Measurements from ENCODE around the gene CA11.

CA11 gene

DNA sequence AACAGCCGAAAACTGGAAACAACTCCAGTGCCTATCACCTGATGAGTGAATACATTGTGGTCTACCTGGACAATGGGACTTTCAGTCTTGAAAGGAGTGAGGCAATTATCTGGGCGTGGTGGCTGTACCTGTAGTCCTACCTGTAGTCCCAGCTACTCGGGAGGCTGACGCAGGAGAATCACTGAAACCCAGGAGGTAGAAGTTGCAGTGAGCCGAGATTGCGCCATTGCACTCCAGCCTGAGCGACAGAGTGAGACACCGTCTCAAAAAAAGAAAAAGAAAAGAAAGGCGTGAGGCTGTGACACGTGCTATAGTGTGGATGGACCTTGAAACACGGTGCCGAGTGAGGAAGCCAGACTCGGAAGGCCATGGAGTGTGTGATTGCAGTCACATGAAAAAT, 30.9 kb upstream of the CA11 start:
- H3K36me3 ChIP-seq (ENCODE audit: control insufficient read depth, low read depth, low read length): no peaks in the 10 kb centered on the region
- no peak overlapping the region for H3K9ac ChIP-seq (ENCODE audit: low read length)
- peaks cover 19% of the 10 kb centered on the region for H3K4me1 ChIP-seq (ENCODE audit: control insufficient read depth, low read depth, low read length)
- H3K27me3 ChIP-seq (ENCODE audit: control insufficient read depth, insufficient read depth, low read length): peaks cover 12% of the 10 kb centered on the region
- no peak overlapping the region for H3K27ac ChIP-seq (ENCODE audit: low read length)
- no peaks in the 10 kb centered on the region for H3K9me3 ChIP-seq (ENCODE audit: control insufficient read depth, low read depth, low read length)
- no peak overlapping the region for H3K4me3 ChIP-seq (ENCODE audit: low read length)

DNA sequence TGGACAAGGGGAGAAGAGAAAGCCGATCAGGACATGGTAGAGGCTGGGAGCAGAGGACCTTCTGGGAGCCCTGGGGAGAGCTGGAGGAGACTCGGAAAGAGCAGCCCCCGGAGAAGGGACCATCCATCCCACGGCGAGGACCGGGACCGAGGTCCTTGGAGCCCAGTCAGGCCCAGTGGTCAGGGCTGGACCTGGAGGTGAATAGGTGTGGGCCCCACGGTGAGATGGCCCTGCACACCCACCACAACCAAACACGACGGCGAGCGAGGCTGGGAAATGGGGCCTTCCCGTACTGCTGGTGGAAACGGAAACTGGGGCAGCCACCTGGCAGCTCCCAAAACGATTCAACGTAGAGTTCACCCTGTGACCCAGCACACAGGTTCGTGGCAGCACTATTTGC, 30.5 kb upstream of the CA11 start:
- Histone ChIP-seq H3K9ac (ENCODE audit: low read length) (no peak overlapping the region), H3K4me3 (ENCODE audit: low read length) (no peak overlapping the region), H3K27me3 (ENCODE audit: control insufficient read depth, insufficient read depth, low read length) (peaks cover 12% of the 10 kb centered on the region), H3K9me3 (ENCODE audit: control insufficient read depth, low read depth, low read length) (no peaks in the 10 kb centered on the region), H3K4me1 (ENCODE audit: control insufficient read depth, low read depth, low read length) (peaks cover 19% of the 10 kb centered on the region), H3K36me3 (ENCODE audit: control insufficient read depth, low read depth, low read length) (no peaks in the 10 kb centered on the region), H3K27ac (ENCODE audit: low read length) (no peak overlapping the region)

DNA sequence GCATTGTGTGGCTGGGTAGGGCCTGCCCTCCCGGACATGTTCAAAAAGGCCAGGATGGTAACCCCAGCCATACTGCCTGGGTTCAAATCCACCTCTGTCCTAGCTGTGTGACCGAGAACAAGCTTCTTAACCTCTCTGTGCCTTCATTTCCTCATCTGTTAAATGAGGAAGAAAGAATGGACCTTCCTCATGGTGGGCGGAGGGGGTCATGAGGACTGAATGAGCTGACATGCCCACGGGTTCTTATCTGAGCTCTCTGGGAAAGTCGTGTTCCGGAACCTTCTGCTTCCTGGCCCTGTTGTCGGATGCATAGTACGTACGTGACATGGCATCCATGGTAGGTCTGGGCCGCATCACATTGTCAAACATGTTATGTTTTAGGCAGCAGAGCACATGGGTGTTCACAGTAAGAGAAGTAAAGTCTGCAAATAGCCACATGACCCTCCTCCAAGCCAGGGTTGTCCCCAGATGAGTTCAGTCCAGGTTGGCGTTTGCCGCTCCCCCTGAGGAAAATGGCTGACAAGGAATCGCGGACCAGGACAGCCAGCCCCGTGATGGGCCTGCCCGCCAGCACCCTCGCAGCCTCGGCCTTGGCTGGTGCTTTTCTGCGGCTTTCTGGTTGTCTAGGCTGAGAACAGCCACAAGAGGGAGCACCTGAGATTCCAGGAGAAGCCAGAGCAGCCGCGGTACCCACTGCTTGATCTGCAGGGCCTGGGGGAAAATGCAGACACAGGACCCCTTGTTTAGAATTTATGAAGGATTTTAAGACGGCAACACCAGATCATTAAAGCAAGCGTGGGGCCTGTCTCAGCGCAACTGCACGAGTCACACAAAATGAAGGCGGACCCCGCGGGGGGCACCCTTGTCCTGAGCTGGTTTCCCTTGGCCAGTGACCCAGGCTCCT, 29.2 kb upstream of the CA11 start:
- Histone ChIP-seq H3K27ac (ENCODE audit: low read length) (no peak overlapping the region), H3K9me3 (ENCODE audit: control insufficient read depth, low read depth, low read length) (no peaks in the 10 kb centered on the region), H3K36me3 (ENCODE audit: control insufficient read depth, low read depth, low read length) (no peaks in the 10 kb centered on the region), H3K27me3 (ENCODE audit: control insufficient read depth, insufficient read depth, low read length) (peaks cover 12% of the 10 kb centered on the region), H3K4me1 (ENCODE audit: control insufficient read depth, low read depth, low read length) (peaks cover 19% of the 10 kb centered on the region), H3K9ac (ENCODE audit: low read length) (no peak overlapping the region), H3K4me3 (ENCODE audit: low read length) (peak overlapping the region; percentile 0)

DNA sequence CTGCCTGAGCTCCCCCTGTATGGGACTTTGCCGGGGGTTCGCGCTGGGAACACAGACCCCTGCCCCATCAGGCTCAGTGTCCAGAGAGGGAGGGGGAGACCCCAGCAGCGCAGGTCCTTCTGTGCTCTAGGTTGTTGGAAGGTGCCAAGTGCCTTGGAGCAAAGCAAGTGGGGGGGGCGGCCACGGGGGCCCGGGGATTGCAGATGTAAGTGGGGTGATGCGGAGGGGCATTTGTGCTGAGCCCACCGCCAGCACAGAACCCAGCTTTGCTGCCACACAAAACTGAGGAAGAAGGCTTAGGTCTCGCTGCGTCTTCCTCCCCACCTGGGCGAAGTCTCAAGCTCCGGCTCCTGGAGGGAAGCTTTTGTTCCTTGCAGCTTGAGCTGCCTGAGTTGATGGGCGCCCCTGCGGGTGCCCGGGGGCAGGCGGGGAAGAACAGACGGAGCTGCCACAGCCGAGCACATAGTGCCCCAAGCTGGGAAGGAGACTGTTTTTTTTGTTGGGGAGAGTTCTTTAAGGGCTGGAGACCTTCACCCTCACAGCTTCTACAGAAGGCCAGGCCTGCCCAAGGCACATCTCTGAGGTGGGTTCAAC, 28.3 kb upstream of the CA11 start:
- H3K9me3 ChIP-seq (ENCODE audit: control insufficient read depth, low read depth, low read length): no peaks in the 10 kb centered on the region
- H3K4me3 ChIP-seq (ENCODE audit: low read length): peak overlapping the region; percentile 0
- no peak overlapping the region for H3K9ac ChIP-seq (ENCODE audit: low read length)
- H3K4me1 ChIP-seq (ENCODE audit: control insufficient read depth, low read depth, low read length): peaks cover 19% of the 10 kb centered on the region
- H3K36me3 ChIP-seq (ENCODE audit: control insufficient read depth, low read depth, low read length): no peaks in the 10 kb centered on the region
- no peak overlapping the region for H3K27ac ChIP-seq (ENCODE audit: low read length)
- H3K27me3 ChIP-seq (ENCODE audit: control insufficient read depth, insufficient read depth, low read length): peaks cover 12% of the 10 kb centered on the region

DNA sequence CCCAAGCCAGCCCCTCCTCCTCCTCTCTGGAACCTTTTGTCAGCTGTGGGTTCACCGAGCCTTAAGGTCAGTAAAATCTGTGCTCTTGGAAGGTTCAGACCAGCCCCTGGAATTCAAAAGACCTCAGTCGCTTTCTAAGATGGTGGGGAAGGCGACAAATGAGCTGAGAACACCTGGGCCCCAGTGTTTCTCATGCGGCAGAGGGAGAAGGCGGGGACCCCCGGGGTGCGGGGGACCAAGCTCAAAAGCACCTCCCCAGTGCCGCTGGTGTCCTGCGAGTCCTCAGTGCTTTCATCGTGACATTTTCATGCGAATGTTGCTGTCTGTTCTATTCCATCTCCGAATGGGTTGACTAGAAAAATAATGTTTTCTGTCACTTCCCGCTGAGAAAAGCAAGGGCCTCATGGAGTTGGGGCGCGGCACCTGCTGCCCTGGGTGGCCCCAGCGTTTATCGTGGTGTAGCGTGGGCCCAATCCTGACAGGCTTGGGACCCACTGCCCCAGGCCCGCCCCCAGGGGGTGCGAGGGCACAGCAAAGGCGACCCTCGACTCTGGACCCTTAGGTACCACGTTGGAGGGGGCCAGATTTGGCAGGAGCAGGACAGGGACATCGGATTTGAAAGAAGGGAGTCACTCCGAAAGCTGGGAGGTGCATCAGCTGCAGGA, 27.6 kb upstream of the CA11 start:
- no peak overlapping the region for H3K27ac ChIP-seq (ENCODE audit: low read length)
- peak overlapping the region; percentile 0 for H3K4me3 ChIP-seq (ENCODE audit: low read length)
- H3K4me1 ChIP-seq (ENCODE audit: control insufficient read depth, low read depth, low read length): peaks cover 19% of the 10 kb centered on the region
- no peaks in the 10 kb centered on the region for H3K9me3 ChIP-seq (ENCODE audit: control insufficient read depth, low read depth, low read length)
- H3K36me3 ChIP-seq (ENCODE audit: control insufficient read depth, low read depth, low read length): no peaks in the 10 kb centered on the region
- H3K9ac ChIP-seq (ENCODE audit: low read length): no peak overlapping the region
- H3K27me3 ChIP-seq (ENCODE audit: control insufficient read depth, insufficient read depth, low read length): peaks cover 12% of the 10 kb centered on the region

DNA sequence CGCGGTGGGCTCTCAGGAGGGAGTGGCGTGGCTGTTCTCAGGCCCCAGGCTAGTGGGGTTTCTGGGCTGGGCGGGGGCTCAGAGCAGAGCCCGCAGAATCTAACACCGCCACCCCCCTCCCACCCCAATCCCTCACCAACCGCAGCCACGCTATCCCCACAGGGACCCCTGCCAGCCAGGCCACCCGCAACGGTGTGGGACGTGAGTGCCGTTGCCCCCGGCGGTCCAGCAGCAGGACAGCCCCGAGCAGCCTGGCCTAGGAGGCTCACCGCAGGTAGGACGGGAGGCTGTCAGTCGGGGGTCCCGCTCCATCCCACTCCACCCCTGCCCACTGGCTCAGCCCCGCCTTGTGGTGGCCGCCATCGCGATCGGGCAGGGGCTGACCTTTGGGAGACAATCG, 27.0 kb upstream of the CA11 start, which contains the start of gene NTN5:
NTN5 (minus strand) TSS at position 24 of the 400 bp plus-strand sequence. CDS start 2,031 bp downstream, outside the sequence.
- H3K4me3 ChIP-seq (ENCODE audit: low read length): peak within 1 kb of the TSS; percentile 0
- peaks cover 19% of the 10 kb centered on the region for H3K4me1 ChIP-seq (ENCODE audit: control insufficient read depth, low read depth, low read length)
- H3K36me3 ChIP-seq (ENCODE audit: control insufficient read depth, low read depth, low read length): no peaks in the 10 kb centered on the region
- H3K27me3 ChIP-seq (ENCODE audit: control insufficient read depth, insufficient read depth, low read length): peaks cover 12% of the 10 kb centered on the region
- no peaks in the 10 kb centered on the region for H3K9me3 ChIP-seq (ENCODE audit: control insufficient read depth, low read depth, low read length)
- H3K27ac ChIP-seq (ENCODE audit: low read length): no peak within 1 kb of the TSS
- no peak within 1 kb of the TSS for H3K9ac ChIP-seq (ENCODE audit: low read length)

DNA sequence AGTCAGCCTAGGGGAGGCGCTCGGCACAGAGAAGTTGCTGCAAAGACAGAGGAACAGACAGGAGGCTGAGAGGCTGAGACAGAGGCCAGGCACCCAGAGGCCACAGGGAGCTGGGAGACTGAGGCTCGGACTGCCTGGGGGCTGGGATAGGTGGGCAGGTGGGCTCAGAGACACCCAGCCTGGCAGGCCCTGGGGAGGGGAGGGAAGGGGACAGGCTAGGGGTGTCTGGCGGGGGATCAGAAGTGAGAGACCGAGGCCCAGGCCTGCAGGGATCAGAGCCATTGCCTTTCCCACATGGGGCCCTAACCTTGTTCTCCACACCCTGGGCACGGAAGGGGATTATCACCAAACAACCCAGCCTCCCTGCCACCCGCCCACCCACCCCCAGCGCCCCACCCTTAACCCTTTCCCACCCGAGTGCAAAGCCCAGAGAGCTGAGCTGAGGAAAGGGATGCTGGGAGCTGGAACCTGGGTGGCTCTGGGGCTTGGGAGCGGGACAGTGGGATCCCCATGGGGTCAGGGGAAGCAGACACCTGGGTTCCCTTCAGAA, 25.5 kb upstream of the CA11 start:
- Histone ChIP-seq H3K36me3 (ENCODE audit: control insufficient read depth, low read depth, low read length) (no peaks in the 10 kb centered on the region), H3K27me3 (ENCODE audit: control insufficient read depth, insufficient read depth, low read length) (peaks cover 12% of the 10 kb centered on the region), H3K4me1 (ENCODE audit: control insufficient read depth, low read depth, low read length) (peaks cover 19% of the 10 kb centered on the region), H3K9ac (ENCODE audit: low read length) (no peak overlapping the region), H3K27ac (ENCODE audit: low read length) (no peak overlapping the region), H3K9me3 (ENCODE audit: control insufficient read depth, low read depth, low read length) (no peaks in the 10 kb centered on the region), H3K4me3 (ENCODE audit: low read length) (no peak overlapping the region)

DNA sequence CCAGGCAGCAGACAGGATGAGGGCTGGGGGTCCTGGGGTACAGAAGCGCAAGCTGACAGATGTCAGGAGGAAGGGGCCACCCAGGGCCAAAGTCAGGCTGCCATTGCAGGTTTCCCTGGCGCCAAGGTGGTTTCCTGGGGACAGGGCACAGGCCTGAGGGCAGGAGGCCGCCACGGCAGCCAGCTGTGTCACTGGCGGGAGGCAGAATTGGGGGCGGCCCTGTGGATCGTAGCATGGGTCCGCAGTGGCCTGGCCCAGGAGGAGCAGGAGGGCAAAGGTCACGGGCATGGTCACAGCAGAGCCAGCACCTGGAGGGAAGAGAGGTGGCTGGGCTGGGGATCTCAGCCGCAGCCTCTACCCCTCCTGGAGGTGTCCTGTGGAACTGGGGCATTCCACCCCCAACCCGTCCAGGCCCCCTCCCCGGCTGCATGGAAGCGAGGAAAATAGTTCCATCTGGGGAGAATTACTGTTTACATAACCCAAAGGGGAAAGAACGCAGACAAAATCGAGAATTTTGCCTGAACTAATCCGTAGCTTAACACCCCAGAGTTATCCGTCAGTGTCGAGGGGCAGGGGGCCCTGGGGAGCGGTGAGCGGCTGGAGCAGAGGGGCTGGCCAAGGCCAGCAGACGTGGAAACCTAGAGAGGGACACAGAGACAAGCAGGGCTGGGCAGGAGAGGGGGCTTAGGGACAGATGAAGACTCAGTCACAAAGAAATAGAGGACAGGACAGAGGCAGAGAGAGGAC, 24.9 kb upstream of the CA11 start:
- H3K9me3 ChIP-seq (ENCODE audit: control insufficient read depth, low read depth, low read length): no peaks in the 10 kb centered on the region
- no peaks in the 10 kb centered on the region for H3K36me3 ChIP-seq (ENCODE audit: control insufficient read depth, low read depth, low read length)
- peaks cover 19% of the 10 kb centered on the region for H3K4me1 ChIP-seq (ENCODE audit: control insufficient read depth, low read depth, low read length)
- H3K4me3 ChIP-seq (ENCODE audit: low read length): no peak overlapping the region
- peaks cover 12% of the 10 kb centered on the region for H3K27me3 ChIP-seq (ENCODE audit: control insufficient read depth, insufficient read depth, low read length)
- no peak overlapping the region for H3K27ac ChIP-seq (ENCODE audit: low read length)
- H3K9ac ChIP-seq (ENCODE audit: low read length): no peak overlapping the region

DNA sequence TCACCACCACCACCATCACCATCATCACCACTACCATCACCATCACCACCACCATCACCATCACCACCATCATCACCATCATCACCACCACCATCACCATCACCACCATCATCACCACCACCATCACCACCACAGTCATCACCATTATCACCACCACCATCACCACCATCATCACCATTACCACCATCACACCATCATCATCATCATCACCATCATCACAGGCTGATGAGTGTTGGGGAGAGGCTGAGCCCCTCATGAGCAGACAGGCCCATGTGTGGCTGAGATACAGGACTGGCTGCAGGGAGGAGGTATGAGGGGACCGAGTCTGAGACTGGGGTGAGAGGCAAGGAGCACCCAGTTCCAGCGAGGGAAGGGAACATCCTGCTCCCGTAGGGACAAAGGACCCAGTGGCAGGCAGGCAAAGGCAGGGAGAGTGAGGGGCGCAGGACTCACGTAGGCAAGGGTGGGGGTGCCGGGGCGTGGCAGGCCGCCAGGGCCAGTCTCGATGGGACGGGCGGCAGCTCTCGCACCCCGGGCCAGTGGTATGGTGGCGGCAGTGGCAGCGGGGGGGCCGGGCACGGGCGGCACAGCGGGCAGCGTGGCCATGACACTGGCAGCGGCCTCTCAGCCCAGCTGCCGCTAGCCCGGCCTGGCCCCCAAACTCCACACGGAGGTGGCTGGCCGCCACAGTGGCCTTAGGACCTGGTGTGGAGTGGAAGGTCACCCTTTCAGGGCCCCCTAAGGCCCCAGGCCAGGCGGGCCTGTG, 24.1 kb upstream of the CA11 start:
- Histone ChIP-seq H3K9ac (ENCODE audit: low read length) (no peak overlapping the region), H3K27ac (ENCODE audit: low read length) (no peak overlapping the region), H3K4me1 (ENCODE audit: control insufficient read depth, low read depth, low read length) (peaks cover 17% of the 10 kb centered on the region), H3K9me3 (ENCODE audit: control insufficient read depth, low read depth, low read length) (no peaks in the 10 kb centered on the region), H3K27me3 (ENCODE audit: control insufficient read depth, insufficient read depth, low read length) (peaks cover 12% of the 10 kb centered on the region), H3K4me3 (ENCODE audit: low read length) (no peak overlapping the region), H3K36me3 (ENCODE audit: control insufficient read depth, low read depth, low read length) (no peaks in the 10 kb centered on the region)

DNA sequence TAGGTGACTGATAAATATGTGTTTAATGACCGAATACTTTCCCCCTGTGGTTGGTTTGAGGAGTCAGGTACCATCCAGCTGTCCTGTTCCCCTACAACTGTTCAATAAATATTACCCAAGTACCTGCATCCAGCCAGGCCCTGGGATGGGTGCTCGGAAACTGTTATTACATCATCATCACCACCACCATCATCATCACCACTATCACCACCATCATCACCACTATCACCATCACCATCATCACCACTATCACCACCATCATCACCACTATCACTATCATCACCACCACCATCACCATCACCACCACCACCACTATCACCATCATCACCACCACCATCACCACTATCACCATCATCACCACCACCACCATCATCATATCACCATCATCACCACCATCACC, 22.8 kb upstream of the CA11 start:
- H3K4me1 ChIP-seq (ENCODE audit: control insufficient read depth, low read depth, low read length): peaks cover 6% of the 10 kb centered on the region
- H3K36me3 ChIP-seq (ENCODE audit: control insufficient read depth, low read depth, low read length): no peaks in the 10 kb centered on the region
- no peak overlapping the region for H3K9ac ChIP-seq (ENCODE audit: low read length)
- H3K27ac ChIP-seq (ENCODE audit: low read length): no peak overlapping the region
- no peak overlapping the region for H3K4me3 ChIP-seq (ENCODE audit: low read length)
- no peaks in the 10 kb centered on the region for H3K9me3 ChIP-seq (ENCODE audit: control insufficient read depth, low read depth, low read length)
- H3K27me3 ChIP-seq (ENCODE audit: control insufficient read depth, insufficient read depth, low read length): peaks cover 2% of the 10 kb centered on the region

Measured in iPS-18a (cell line).